Keratinocyte (primary cell): ENCODE results near the gene ERAS. TPM values are rescaled to one million over a fixed set of nuclear protein-coding genes. Genes with fewer than 3 reads are reported as not detected.

Experiments used
- DNase-seq: peaks from one replicate; pipeline ENCODE4 v3.0.0-alpha.2; 2011; ENCODE audit warnings: low read depth, missing footprints, low spot score
- FAIRE-seq: peaks from 2 replicates; lab custom pipeline; 2011; peaks lifted over from hg19 to GRCh38; lab: Jason Lieb, UNC
- H2AFZ ChIP-seq: 2 replicates; pipeline ENCODE4 v1.6.0; 2012; ENCODE audit warnings: low read length, control low read depth, inconsistent platforms; ENCODE audit not compliant: control insufficient read depth
- H3K27ac ChIP-seq: 2 replicates; pipeline ENCODE4 v1.5.1; 2011; ENCODE audit warnings: low read length; ENCODE audit not compliant: control insufficient read depth, insufficient read depth
- H3K27me3 ChIP-seq: 3 replicates; pipeline ENCODE4 v1.6.0; 2011; ENCODE audit warnings: low read length; ENCODE audit not compliant: control insufficient read depth, insufficient read depth; ENCODE audit errors: extremely low read depth
- H3K36me3 ChIP-seq, 2 experiments: 2 replicates in 1 of 2; 3 replicates in 1 of 2; pipeline ENCODE4 v1.5.1; 2011; ENCODE audit warnings: low read length in 2 of 2, mild to moderate bottlenecking in 1 of 2; ENCODE audit not compliant: control insufficient read depth in 2 of 2, insufficient read depth in 2 of 2; ENCODE audit errors: extremely low read depth in 1 of 2
- H3K4me1 ChIP-seq: 3 replicates; pipeline ENCODE4 v1.5.1; 2011; ENCODE audit warnings: low read length; ENCODE audit not compliant: control insufficient read depth, insufficient read depth; ENCODE audit errors: extremely low read depth
- H3K4me2 ChIP-seq: 3 replicates; pipeline ENCODE4 v1.6.0; 2011; ENCODE audit warnings: low read depth, low read length; ENCODE audit not compliant: control insufficient read depth, insufficient read depth; ENCODE audit errors: extremely low read depth
- H3K4me3 ChIP-seq, 3 experiments: fragments of 200-600 bp in 1 of 3; sonication (generic) in 1 of 3; 2 replicates in 2 of 3; 3 replicates in 1 of 3; pipeline ENCODE4 v1.5.1; 2011 to 2016; ENCODE audit warnings: low read length in 3 of 3, mild to moderate bottlenecking in 3 of 3, control low read depth in 2 of 3, inconsistent platforms in 1 of 3, low read depth in 1 of 3, mixed read lengths in 1 of 3, mixed run types in 1 of 3, moderate library complexity in 1 of 3; ENCODE audit not compliant: control insufficient read depth in 2 of 3, insufficient read depth in 2 of 3; ENCODE audit errors: extremely low read depth in 1 of 3
- H3K79me2 ChIP-seq: 2 replicates; pipeline ENCODE4 v1.6.0; 2012; ENCODE audit warnings: low read length; ENCODE audit not compliant: control insufficient read depth, insufficient read depth
- H3K9ac ChIP-seq: 3 replicates; pipeline ENCODE4 v1.6.0; 2011; ENCODE audit warnings: low read length; ENCODE audit not compliant: control insufficient read depth, insufficient read depth; ENCODE audit errors: extremely low read depth
- H3K9me1 ChIP-seq: 3 replicates; pipeline ENCODE4 v1.6.0; 2011; ENCODE audit warnings: low read length; ENCODE audit not compliant: control insufficient read depth, insufficient read depth; ENCODE audit errors: extremely low read depth
- H3K9me3 ChIP-seq: 2 replicates; pipeline ENCODE4 v1.5.1; 2012; ENCODE audit warnings: low read depth, low read length; ENCODE audit not compliant: control insufficient read depth
- H4K20me1 ChIP-seq: 3 replicates; pipeline ENCODE4 v1.6.0; 2011; ENCODE audit warnings: low read length; ENCODE audit not compliant: control insufficient read depth, insufficient read depth; ENCODE audit errors: extremely low read depth
- CTCF ChIP-seq, 3 experiments: IDR thresholded peaks in 1 of 3; conservative IDR thresholded peaks in 1 of 3; optimal IDR thresholded peaks in 1 of 3; 2 replicates in 2 of 3; 3 replicates in 1 of 3; pipeline versions ENCODE3 to v1.5.1; 2011; ENCODE audit warnings: low read length in 3 of 3, mild to moderate bottlenecking in 3 of 3, moderate library complexity in 2 of 3, control low read depth in 1 of 3, inconsistent platforms in 1 of 3; ENCODE audit not compliant: insufficient read depth in 2 of 3; ENCODE audit errors: extremely low read depth in 1 of 3
- EZH2 ChIP-seq: IDR thresholded peaks from one replicate; pipeline ENCODE4 v1.6.1; 2012; ENCODE audit warnings: inconsistent platforms, mild to moderate bottlenecking, low read length, moderate library complexity
- dilution Hi-C: fragments of 300-500 bp; cut with MboI; formaldehyde crosslinking; loops from one replicate; pipeline ENCODE4 v1.7.0; 2020; ENCODE audit warnings: low sequenced_read_pairs; ENCODE audit not compliant: extremely low pct_ligation_motif_present
- polyA plus RNA-seq, 5 experiments: library from polyadenylated mRNA; depleted of rRNA in 3 of 5; stranded (reverse) in 3 of 5; stranded (forward) in 1 of 5; unstranded in 1 of 5; fragments of >200 nt; gene quantifications; 1 replicate in 1 of 5; 2 replicates in 3 of 5; 3 replicates in 1 of 5; pipeline versions ENCODE4 v1.2.1 to v1.2.3, GENCODE V29; 2011 to 2012; ENCODE audit warnings: missing spikeins in 2 of 5, low read depth in 1 of 5, low replicate concordance in 1 of 5

Gene ERAS
- polyA plus RNA-seq, 1 donor (not counting 4 experiments of a cell fraction or from before 2014, with no cell fraction given) = not detected

DNA sequence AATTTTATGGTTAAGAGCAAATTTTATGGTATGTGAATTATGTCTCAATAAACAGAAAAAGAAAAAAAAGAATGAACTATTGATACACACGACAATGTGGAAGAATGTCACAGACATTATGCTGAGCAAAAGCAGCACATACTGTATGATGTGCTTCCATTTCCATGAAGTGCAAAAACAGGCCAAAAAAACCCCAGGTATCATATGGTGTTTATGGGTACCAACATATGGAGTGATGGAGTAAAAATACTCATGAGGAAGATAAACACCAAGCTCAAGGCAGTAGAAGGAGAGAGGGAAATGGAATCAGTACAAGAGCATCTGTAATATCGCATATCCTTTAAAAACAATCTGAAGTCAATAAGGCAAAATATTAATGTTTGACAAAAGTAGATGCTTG, 44.1 kb upstream of the ERAS start:
- Histone ChIP-seq H3K36me3 (no peaks in the 10 kb centered on the region), H3K27ac (no peak overlapping the region), H3K9ac (no peak overlapping the region), H3K9me3 (no peaks in the 10 kb centered on the region), H4K20me1 (no peaks in the 10 kb centered on the region), H3K4me2 (no peak overlapping the region), H2AFZ (no peak overlapping the region), H3K9me1 (no peaks in the 10 kb centered on the region), H3K4me1 (no peaks in the 10 kb centered on the region), H3K27me3 (peaks cover 1% of the 10 kb centered on the region), H3K4me3 (no peak overlapping the region), H3K79me2 (no peaks in the 10 kb centered on the region)
- dilution Hi-C loops = no loop called here
- no peak for DNase-seq
- TF ChIP-seq EZH2 = no peak
- no peak for TF ChIP-seq CTCF (optimal IDR thresholded peaks at IDR 0.05 in 1 of 3, IDR thresholded peaks at IDR 0.05 in 1 of 3, conservative IDR thresholded peaks at IDR 0.05 in 1 of 3; ENCODE audit: extremely low read depth in 1 of 3, insufficient read depth in 2 of 3, low read length in 3 of 3)
- no peak for FAIRE-seq

- H3K4me3 ChIP-seq = no peak overlapping the region
- dilution Hi-C loops = no loop called here
Observed at GRCh38 chrX:48782795-48783194, 43.5 kb upstream of the ERAS start.

More at GRCh38 chrX:48782795-48783194, 43.5 kb upstream of the ERAS start:
- no peak overlapping the region for H3K27ac ChIP-seq
- H3K4me2 ChIP-seq = no peak overlapping the region
- no peaks in the 10 kb centered on the region for H3K36me3 ChIP-seq
- H2AFZ ChIP-seq = no peak overlapping the region
- no peaks in the 10 kb centered on the region for H3K9me1 ChIP-seq
- H3K9me3 ChIP-seq = no peaks in the 10 kb centered on the region
- no peaks in the 10 kb centered on the region for H3K79me2 ChIP-seq
- peaks cover 7% of the 10 kb centered on the region for H3K27me3 ChIP-seq
- no peaks in the 10 kb centered on the region for H3K4me1 ChIP-seq
- no peak overlapping the region for H3K9ac ChIP-seq
- DNase-seq (no peak), FAIRE-seq (no peak)
- TF ChIP-seq CTCF (optimal IDR thresholded peaks at IDR 0.05 in 1 of 3, IDR thresholded peaks at IDR 0.05 in 1 of 3, conservative IDR thresholded peaks at IDR 0.05 in 1 of 3; ENCODE audit: extremely low read depth in 1 of 3, insufficient read depth in 2 of 3, low read length in 3 of 3) = no peak
- no peak for TF ChIP-seq EZH2
- H4K20me1 ChIP-seq = no peaks in the 10 kb centered on the region
